Frontal cortex (tissue), 4 donors: Measurements from ENCODE around the gene HYDIN. TPM values are rescaled to one million over a fixed set of nuclear protein-coding genes. Genes with fewer than 3 reads are reported as not detected.

ENCODE experiments used
- DNase-seq, 2 donors: peaks; one replicate each; pipeline ENCODE4 v3.0.0; 2012; ENCODE audit warnings: low spot score in 2 of 2
- FAIRE-seq: peaks from 2 replicates; lab custom pipeline; 2012; peaks lifted over from hg19 to GRCh38; lab: Jason Lieb, UNC
- total RNA-seq: library from RNA; depleted of rRNA; stranded (reverse); fragments of >200 nt; gene quantifications from one replicate; pipeline ENCODE4 v1.2.3, GENCODE V29; 2014
- donor health status: control.
- donor health status: control.
- donor health status: control.

Gene HYDIN
- total RNA-seq, 1 donor from 2014 or later = 19.2 TPM

GRCh38 chr16:70800781-70801480, 429.6 kb downstream of the HYDIN start, which contains the start of gene VAC14:
VAC14 (minus strand) TSS chr16:70801158; CDS start chr16:70800900, 258 bp downstream.
- DNase-seq (peak; percentile 91 to 95), FAIRE-seq (no peak)

DNA sequence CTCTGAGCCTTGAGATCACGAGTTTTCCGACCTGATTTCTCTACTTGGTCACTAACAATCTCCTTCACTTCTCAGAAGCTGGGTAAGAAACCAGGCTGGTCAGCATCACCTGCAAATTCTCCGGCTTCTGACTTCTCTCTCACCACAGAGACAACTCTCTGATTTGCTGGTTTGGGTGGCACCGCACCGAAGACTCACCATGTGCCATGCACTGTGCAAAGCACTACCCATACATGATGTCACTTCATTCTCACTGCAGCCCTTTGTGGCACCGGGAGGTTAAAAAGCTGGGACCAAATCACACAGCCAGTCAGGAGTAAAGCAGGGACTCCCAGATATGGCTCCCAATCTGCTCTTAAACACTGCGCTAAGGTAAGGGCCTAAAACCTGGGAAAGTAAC, 430.2 kb downstream of the HYDIN start:
- FAIRE-seq = no peak
- no peak for DNase-seq

GRCh38 chr16:70796301-70796700, 434.2 kb downstream of the HYDIN start:
- FAIRE-seq = no peak
- DNase-seq = no peak

GRCh38 chr16:70795296-70795912, 435.1 kb downstream of the HYDIN start:
- DNase-seq = no peak
- no peak for FAIRE-seq

GRCh38 chr16:70793851-70794502, 436.5 kb downstream of the HYDIN start:
- FAIRE-seq (no peak), DNase-seq (no peak)

- DNase-seq (no peak), FAIRE-seq (no peak)
Observed at GRCh38 chr16:70790815-70791214, 439.7 kb downstream of the HYDIN start.

- FAIRE-seq = no peak
Observed at GRCh38 chr16:70789595-70790447, 440.7 kb downstream of the HYDIN start.

DNA sequence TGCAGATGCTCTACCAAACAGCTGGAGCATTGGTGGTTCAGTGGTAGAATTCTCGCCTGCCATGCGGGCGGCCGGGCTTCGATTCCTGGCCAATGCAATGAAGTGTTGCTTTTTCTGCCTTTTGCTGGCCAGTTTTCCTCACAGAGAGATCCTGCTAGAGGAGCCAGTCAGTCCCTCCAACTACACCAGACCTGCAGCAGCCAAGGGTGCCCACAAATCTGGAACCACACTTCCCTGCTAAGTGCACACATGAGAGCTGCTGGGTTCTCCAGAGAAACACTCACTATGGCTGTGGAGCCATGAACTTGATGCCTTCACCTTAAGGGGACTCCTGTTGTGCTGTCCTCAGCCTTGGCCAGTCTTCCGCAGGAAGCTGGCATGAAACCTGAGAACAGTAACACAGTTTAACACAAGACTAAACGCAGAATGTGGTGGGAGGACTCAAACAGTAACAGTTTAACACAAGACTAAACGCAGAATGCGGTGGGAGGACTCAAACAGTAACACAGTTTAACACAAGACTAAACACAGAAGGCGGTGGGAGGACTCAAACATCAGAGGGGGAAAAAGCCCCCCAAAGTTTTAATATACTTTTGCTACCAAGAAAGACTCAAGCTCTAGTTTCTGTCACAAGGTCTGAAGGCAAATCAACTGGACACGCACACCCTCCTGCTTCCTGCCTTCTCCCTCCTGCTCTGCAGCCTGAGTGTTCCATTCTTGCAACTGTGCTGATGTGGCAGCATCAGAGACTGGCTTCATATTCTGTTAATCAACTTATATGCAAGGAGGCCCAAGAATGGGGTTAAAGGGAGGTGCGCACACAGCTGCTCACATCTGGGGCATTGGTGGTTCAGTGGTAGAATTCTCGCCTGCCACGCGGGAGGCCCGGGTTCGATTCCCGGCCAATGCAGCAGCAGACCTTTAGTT, 441.6 kb downstream of the HYDIN start:
- no peak for FAIRE-seq
- no peak for DNase-seq

More at GRCh38 chr16:70789595-70790447, 440.7 kb downstream of the HYDIN start:
- DNase-seq = no peak

- FAIRE-seq = no peak
- DNase-seq = no peak
Observed at GRCh38 chr16:70786020-70786755, 444.3 kb downstream of the HYDIN start.

GRCh38 chr16:70784692-70785555, 445.6 kb downstream of the HYDIN start:
- FAIRE-seq = no peak
- no peak for DNase-seq

- FAIRE-seq (no peak), DNase-seq (no peak)
Observed at GRCh38 chr16:70782237-70782636, 448.3 kb downstream of the HYDIN start.

DNA sequence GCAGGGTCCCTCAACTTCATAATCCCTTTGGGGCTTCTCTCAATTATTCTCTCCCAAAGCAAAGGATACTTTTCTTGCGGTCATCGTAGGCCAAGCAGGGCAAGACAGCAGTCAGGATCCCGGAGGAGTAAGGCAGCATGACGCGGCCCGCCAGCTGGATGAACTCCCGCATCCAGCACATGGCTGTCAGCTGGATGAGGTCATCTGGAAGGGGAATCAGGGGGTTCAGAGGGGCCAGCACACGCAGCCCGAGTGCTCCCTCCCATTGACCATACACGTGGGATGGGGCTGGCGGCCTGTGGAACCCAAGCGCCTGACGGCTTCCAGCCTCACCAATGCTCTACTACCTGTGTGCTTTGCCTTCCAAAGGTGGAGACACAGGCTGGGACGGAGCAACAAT, 448.7 kb downstream of the HYDIN start:
- no peak for FAIRE-seq
- no peak for DNase-seq

GRCh38 chr16:70780546-70780945, 450.0 kb downstream of the HYDIN start:
- DNase-seq (no peak), FAIRE-seq (no peak)

GRCh38 chr16:70779361-70779760, 451.2 kb downstream of the HYDIN start:
- DNase-seq = no peak
- no peak for FAIRE-seq

- DNase-seq (no peak), FAIRE-seq (no peak)
Observed at GRCh38 chr16:70778901-70779309, 451.6 kb downstream of the HYDIN start.

DNA sequence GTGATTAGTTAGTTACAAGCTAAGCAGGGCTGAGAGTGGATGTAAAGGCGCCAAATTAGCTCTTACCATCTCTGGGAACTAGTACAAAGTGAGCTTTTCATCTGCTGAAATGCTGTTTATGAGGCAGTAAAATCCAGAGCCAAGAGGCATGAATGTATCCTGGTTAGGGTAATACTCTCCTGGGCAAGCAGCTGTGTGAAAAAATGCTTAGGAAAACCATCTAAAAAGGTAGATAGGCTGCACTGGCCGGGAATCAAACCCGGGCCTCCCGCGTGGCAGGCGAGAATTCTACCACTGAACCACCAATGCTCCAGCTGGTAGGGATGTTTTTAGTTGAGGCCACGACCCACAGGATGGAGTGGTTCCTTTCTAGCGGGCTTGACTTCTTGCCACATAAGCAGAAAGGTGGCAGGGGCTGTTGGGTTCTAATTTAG, 452.5 kb downstream of the HYDIN start:
- no peak for DNase-seq

GRCh38 chr16:70777496-70777895, 453.0 kb downstream of the HYDIN start:
- DNase-seq = no peak
- no peak for FAIRE-seq

More for the DNA sequence above, 452.5 kb downstream of the HYDIN start:
- no peak for FAIRE-seq
